H9 (cell line): Measurements from ENCODE around the gene KBTBD2. TPM values are rescaled to one million over a fixed set of nuclear protein-coding genes. Genes with fewer than 3 reads are reported as not detected.

Source experiments
- DNase-seq: peaks from one replicate; pipeline ENCODE4 v3.0.0-alpha.2; 2017
- H2AFZ ChIP-seq: one replicate; pipeline ENCODE4 v1.6.1; 2013; ENCODE audit warnings: mild to moderate bottlenecking, low read length, control low read depth, moderate library complexity
- H2AK5ac ChIP-seq: 2 replicates; pipeline ENCODE4 v1.6.1; 2013; ENCODE audit warnings: low read length, control low read depth, mixed read lengths; ENCODE audit not compliant: insufficient read length
- H2BK120ac ChIP-seq: one replicate; pipeline ENCODE4 v1.6.1; 2013; ENCODE audit warnings: low read depth, mild to moderate bottlenecking, low read length, control low read depth, inconsistent platforms; ENCODE audit not compliant: poor library complexity, severe bottlenecking
- H2BK12ac ChIP-seq: 2 replicates; pipeline ENCODE4 v1.6.1; 2013; ENCODE audit warnings: low read length, control low read depth, mixed read lengths, low read depth; ENCODE audit not compliant: insufficient read length
- H2BK15ac ChIP-seq: 2 replicates; pipeline ENCODE4 v1.6.1; 2013; ENCODE audit warnings: low read depth, low read length, control low read depth
- H2BK20ac ChIP-seq: one replicate; pipeline ENCODE4 v1.6.1; 2013; ENCODE audit warnings: low read depth, mild to moderate bottlenecking, low read length, control low read depth, inconsistent platforms; ENCODE audit not compliant: poor library complexity, severe bottlenecking
- H2BK5ac ChIP-seq: 2 replicates; pipeline ENCODE4 v1.6.1; 2013; ENCODE audit warnings: low read length, control low read depth, mixed read lengths; ENCODE audit not compliant: insufficient read length
- H3K14ac ChIP-seq: 2 replicates; pipeline ENCODE4 v1.6.1; 2013; ENCODE audit warnings: low read length, control low read depth; ENCODE audit not compliant: insufficient read depth
- H3K18ac ChIP-seq: 2 replicates; pipeline ENCODE4 v1.6.1; 2013; ENCODE audit warnings: low read depth, mild to moderate bottlenecking, mixed read lengths, low read length, control low read depth; ENCODE audit not compliant: insufficient read length
- H3K23ac ChIP-seq: 2 replicates; pipeline ENCODE4 v1.6.1; 2013; ENCODE audit warnings: low read length, control low read depth, mixed read lengths, low read depth; ENCODE audit not compliant: insufficient read length
- H3K23me2 ChIP-seq: 2 replicates; pipeline ENCODE4 v1.6.1; 2013; ENCODE audit warnings: low read depth, mild to moderate bottlenecking, mixed read lengths, low read length, control low read depth; ENCODE audit not compliant: insufficient read length, poor library complexity, severe bottlenecking
- H3K27ac ChIP-seq: 2 replicates; pipeline ENCODE4 v1.5.1; 2013; ENCODE audit warnings: low read length, control low read depth, mixed read lengths, low read depth; ENCODE audit not compliant: insufficient read length
- H3K27me3 ChIP-seq: 2 replicates; pipeline ENCODE4 v1.6.1; 2013; ENCODE audit warnings: low read length, control low read depth, inconsistent platforms; ENCODE audit not compliant: insufficient read depth
- H3K4ac ChIP-seq: 2 replicates; pipeline ENCODE4 v1.6.1; 2013; ENCODE audit warnings: low read depth, mild to moderate bottlenecking, control low read depth, inconsistent platforms, low read length, moderate library complexity
- H3K4me1 ChIP-seq: 2 replicates; pipeline ENCODE4 v1.6.1; 2013; ENCODE audit warnings: low read length, control low read depth, inconsistent platforms; ENCODE audit not compliant: insufficient read depth
- H3K4me2 ChIP-seq: 2 replicates; pipeline ENCODE4 v1.6.1; 2013; ENCODE audit warnings: low read length, control low read depth, mixed read lengths; ENCODE audit not compliant: insufficient read length, insufficient read depth
- H3K56ac ChIP-seq: 2 replicates; pipeline ENCODE4 v1.6.1; 2013; ENCODE audit warnings: low read depth, mild to moderate bottlenecking, mixed read lengths, low read length, control low read depth; ENCODE audit not compliant: insufficient read length
- H3K79me1 ChIP-seq: 2 replicates; pipeline ENCODE4 v1.6.1; 2013; ENCODE audit warnings: low read depth, mild to moderate bottlenecking, moderate library complexity, low read length, control low read depth, inconsistent platforms; ENCODE audit not compliant: insufficient read depth, poor library complexity, severe bottlenecking
- H3K79me2 ChIP-seq: 2 replicates; pipeline ENCODE4 v1.6.1; 2013; ENCODE audit warnings: low read length, control low read depth, inconsistent platforms; ENCODE audit not compliant: insufficient read depth
- H3K9ac ChIP-seq: 2 replicates; pipeline ENCODE4 v1.6.1; 2013; ENCODE audit warnings: low read length, control low read depth, mixed read lengths; ENCODE audit not compliant: insufficient read length; ENCODE audit errors: extremely low read depth
- H3K9me3 ChIP-seq: one replicate; pipeline ENCODE4 v1.6.1; 2013; ENCODE audit warnings: low read depth, low read length, inconsistent platforms; ENCODE audit not compliant: control insufficient read depth
- H3T11ph ChIP-seq: one replicate; pipeline ENCODE4 v1.6.1; 2013; ENCODE audit warnings: mild to moderate bottlenecking, low read length, control low read depth, inconsistent platforms
- H4K20me1 ChIP-seq: one replicate; pipeline ENCODE4 v1.6.1; 2013; ENCODE audit not compliant: control insufficient read depth, insufficient read length, insufficient read depth
- H4K5ac ChIP-seq: 2 replicates; pipeline ENCODE4 v1.6.1; 2013; ENCODE audit warnings: low read depth, mild to moderate bottlenecking, mixed read lengths, low read length, control low read depth; ENCODE audit not compliant: insufficient read length
- H4K8ac ChIP-seq: replicated peaks from 2 replicates; pipeline ENCODE4 v1.6.1; 2013; ENCODE audit warnings: low read length, control low read depth, mixed read lengths, low read depth; ENCODE audit not compliant: insufficient read length
- H4K91ac ChIP-seq: 2 replicates; pipeline ENCODE4 v1.6.1; 2013; ENCODE audit warnings: low read depth, mild to moderate bottlenecking, moderate library complexity, mixed read lengths, low read length, control low read depth; ENCODE audit not compliant: insufficient read length
- H3K27ac Mint-ChIP-seq, 3 experiments: 2 replicates in 2 of 3; 3 replicates in 1 of 3; pipeline ENCODE4 v1.8.0; 2020 to 2021; ENCODE audit warnings: mixed read lengths in 3 of 3, mild to moderate bottlenecking in 1 of 3, moderate library complexity in 1 of 3
- H3K27me3 Mint-ChIP-seq: 2 replicates; pipeline ENCODE4 v1.8.0; 2021; ENCODE audit warnings: low read depth, mild to moderate bottlenecking, moderate library complexity, mixed read lengths
- H3K36me3 Mint-ChIP-seq, 3 experiments: 2 replicates in 2 of 3; 3 replicates in 1 of 3; pipeline ENCODE4 v1.8.0; 2020 to 2021; ENCODE audit warnings: low read depth in 3 of 3, mixed read lengths in 3 of 3; ENCODE audit not compliant: insufficient read depth in 1 of 3
- H3K4me1 Mint-ChIP-seq, 2 experiments: 2 replicates each; pipeline ENCODE4 v1.8.0; 2020; ENCODE audit warnings: mixed read lengths in 2 of 2
- H3K4me3 Mint-ChIP-seq, 2 experiments: 2 replicates in 1 of 2; 3 replicates in 1 of 2; pipeline ENCODE4 v1.8.0; 2020 to 2021; ENCODE audit warnings: mild to moderate bottlenecking in 2 of 2, mixed read lengths in 2 of 2, moderate library complexity in 1 of 2
- H3K9me3 Mint-ChIP-seq, 2 experiments: 2 replicates in 1 of 2; 3 replicates in 1 of 2; pipeline ENCODE4 v1.8.0; 2020; ENCODE audit warnings: mild to moderate bottlenecking in 2 of 2, mixed read lengths in 2 of 2, moderate library complexity in 1 of 2
- CTCF ChIP-seq: fragments of 200-600 bp; sonication (generic); conservative IDR thresholded peaks from 3 replicates; pipeline ENCODE4 v1.8.0; 2021; ENCODE audit warnings: antibody characterized with exemption, mild to moderate bottlenecking
- WGBS: extraction: QIAGEN DNeasy Blood & Tissue Kit; methylation state at CpG from one replicate; pipeline ENCODE4 v1.1.7; 2013; ENCODE audit warnings: missing lambda C conversion rate, low lambda C conversion rate, mixed read lengths; ENCODE audit not compliant: insufficient read length; ENCODE audit errors: extremely low coverage; 5-methylcytosine and 5-hydroxymethylcytosine counted together
- total RNA-seq: library from RNA; stranded (reverse); gene quantifications from 2 replicates; pipeline ENCODE4 v1.2.1, GENCODE V29; 2021

The KBTBD2 gene
- total RNA-seq, 1 experiment from 2014 or later = 34.2 TPM

GRCh38 chr7:32901629-32902028 is 10.1 kb upstream of the KBTBD2 start:
- H3K27ac ChIP-seq = no peak overlapping the region
- no peak overlapping the region for H3K23ac ChIP-seq
- no peaks in the 10 kb centered on the region for H3K79me2 ChIP-seq
- H3K36me3 Mint-ChIP-seq = no peaks in the 10 kb centered on the region
- no peak overlapping the region for H3T11ph ChIP-seq
- no peak overlapping the region for H3K4ac ChIP-seq
- H3K9me3 Mint-ChIP-seq = no peaks in the 10 kb centered on the region
- H4K8ac ChIP-seq = no peak overlapping the region
- H3K9me3 ChIP-seq = no peaks in the 10 kb centered on the region
- H2AK5ac ChIP-seq = no peak overlapping the region
- peaks cover 4% of the 10 kb centered on the region for H3K23me2 ChIP-seq
- no peak for TF ChIP-seq CTCF
- no peak overlapping the region for H2BK12ac ChIP-seq
- H2AFZ ChIP-seq = no peak overlapping the region
- DNase-seq = no peak
- peaks cover 0 to 6% of the 10 kb centered on the region in 2 experiments; a peak in 2 of 4 replicates for H3K4me1 Mint-ChIP-seq
- no peak overlapping the region for H2BK15ac ChIP-seq
- no peaks in the 10 kb centered on the region for H3K79me1 ChIP-seq
- H2BK5ac ChIP-seq = no peak overlapping the region
- no peak overlapping the region for H3K4me2 ChIP-seq
- H3K27ac Mint-ChIP-seq = no peak overlapping the region
- H3K27me3 ChIP-seq = no peaks in the 10 kb centered on the region
- no peaks in the 10 kb centered on the region for H3K4me1 ChIP-seq
- no peak overlapping the region for H2BK20ac ChIP-seq
- H4K5ac ChIP-seq = no peak overlapping the region
- H3K14ac ChIP-seq = no peak overlapping the region
- H4K91ac ChIP-seq = no peak overlapping the region
- H3K27me3 Mint-ChIP-seq = peaks cover 32% of the 10 kb centered on the region
- H4K20me1 ChIP-seq = no peaks in the 10 kb centered on the region
- no CpG with 5 or more reads among the region's 7 CpGs for WGBS
- no peak overlapping the region for H3K9ac ChIP-seq
- no peak overlapping the region for H3K4me3 Mint-ChIP-seq
- no peak overlapping the region for H2BK120ac ChIP-seq
- no peak overlapping the region for H3K56ac ChIP-seq
- H3K18ac ChIP-seq = no peak overlapping the region
